Memory B cell (primary cell): ENCODE results near the gene UPF2.
A peak's percentile ranks its signal among the peaks of the same experiment; 100 is the strongest.
"Not testable (repeated sequence)": the region's sequence is repeated elsewhere in the genome, so short reads cannot be mapped to it uniquely, and the experiment has no call there.

Experiments used
- ATAC-seq: fragments of 150-1000 bp; cut with Tn5 transposase; 2 replicates; pipeline ENCODE4 v1.10.0; 2021; ENCODE audit warnings: low read depth, mild to moderate bottlenecking, moderate library complexity
- DNase-seq, 2 donors: peaks; one replicate each; pipeline ENCODE4 v3.0.0; 2022; ENCODE audit warnings: low spot score in 2 of 2
- H3K27ac Mint-ChIP-seq: one replicate; pipeline ENCODE4 v1.8.0; 2022; ENCODE audit warnings: mild to moderate bottlenecking, moderate library complexity, mixed read lengths
- H3K27me3 Mint-ChIP-seq: one replicate; pipeline ENCODE4 v1.8.0; 2022; ENCODE audit warnings: mixed read lengths
- H3K36me3 Mint-ChIP-seq: one replicate; pipeline ENCODE4 v1.8.0; 2022; ENCODE audit warnings: mild to moderate bottlenecking, mixed read lengths
- H3K4me1 Mint-ChIP-seq: one replicate; pipeline ENCODE4 v1.8.0; 2022; ENCODE audit warnings: mixed read lengths
- H3K4me3 Mint-ChIP-seq: one replicate; pipeline ENCODE4 v1.8.0; 2022; ENCODE audit warnings: mild to moderate bottlenecking, moderate library complexity, mixed read lengths
- H3K9me3 Mint-ChIP-seq: one replicate; pipeline ENCODE4 v1.8.0; 2022; ENCODE audit warnings: mixed read lengths

UPF2 gene

DNA sequence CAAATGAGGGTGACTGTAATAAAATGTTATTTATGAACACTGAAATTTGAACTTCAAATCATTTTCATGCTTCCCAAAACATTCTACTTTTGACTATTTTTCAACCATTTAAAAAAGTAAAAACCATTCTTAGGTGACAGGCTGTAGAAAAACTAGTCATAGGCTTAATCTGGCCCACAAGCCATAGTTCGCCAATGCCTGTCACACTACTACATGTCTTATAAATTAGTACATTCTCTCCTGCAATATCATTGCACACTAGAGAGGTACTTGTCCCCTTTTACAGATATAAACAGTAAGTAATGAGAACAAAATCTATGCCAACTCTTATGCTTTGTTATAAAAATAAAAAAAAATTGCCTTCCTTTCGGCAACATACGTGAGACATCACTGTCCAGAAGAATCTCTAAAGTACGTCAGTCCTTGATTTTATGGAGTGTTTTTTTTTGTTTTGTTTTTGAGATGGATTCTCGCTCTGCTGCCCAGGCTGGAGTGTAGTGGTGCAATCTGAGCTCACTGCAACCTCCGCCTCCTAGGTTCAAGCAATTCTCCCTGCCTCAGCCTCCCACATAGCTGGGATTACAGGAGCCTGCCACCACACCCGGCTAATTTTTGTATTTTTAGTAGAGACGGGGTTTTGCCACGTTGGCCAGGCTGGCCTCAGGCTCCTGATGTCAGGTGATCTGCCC lies 23.2 kb downstream of the UPF2 start:
- ATAC-seq = no peak
- H3K36me3 Mint-ChIP-seq = peaks cover 4% of the 10 kb centered on the region
- no peaks in the 10 kb centered on the region for H3K9me3 Mint-ChIP-seq
- no peaks in the 10 kb centered on the region for H3K27me3 Mint-ChIP-seq
- H3K27ac Mint-ChIP-seq = no peak overlapping the region
- H3K4me3 Mint-ChIP-seq = no peak overlapping the region
- peaks cover 13% of the 10 kb centered on the region for H3K4me1 Mint-ChIP-seq
- no peak for DNase-seq

DNA sequence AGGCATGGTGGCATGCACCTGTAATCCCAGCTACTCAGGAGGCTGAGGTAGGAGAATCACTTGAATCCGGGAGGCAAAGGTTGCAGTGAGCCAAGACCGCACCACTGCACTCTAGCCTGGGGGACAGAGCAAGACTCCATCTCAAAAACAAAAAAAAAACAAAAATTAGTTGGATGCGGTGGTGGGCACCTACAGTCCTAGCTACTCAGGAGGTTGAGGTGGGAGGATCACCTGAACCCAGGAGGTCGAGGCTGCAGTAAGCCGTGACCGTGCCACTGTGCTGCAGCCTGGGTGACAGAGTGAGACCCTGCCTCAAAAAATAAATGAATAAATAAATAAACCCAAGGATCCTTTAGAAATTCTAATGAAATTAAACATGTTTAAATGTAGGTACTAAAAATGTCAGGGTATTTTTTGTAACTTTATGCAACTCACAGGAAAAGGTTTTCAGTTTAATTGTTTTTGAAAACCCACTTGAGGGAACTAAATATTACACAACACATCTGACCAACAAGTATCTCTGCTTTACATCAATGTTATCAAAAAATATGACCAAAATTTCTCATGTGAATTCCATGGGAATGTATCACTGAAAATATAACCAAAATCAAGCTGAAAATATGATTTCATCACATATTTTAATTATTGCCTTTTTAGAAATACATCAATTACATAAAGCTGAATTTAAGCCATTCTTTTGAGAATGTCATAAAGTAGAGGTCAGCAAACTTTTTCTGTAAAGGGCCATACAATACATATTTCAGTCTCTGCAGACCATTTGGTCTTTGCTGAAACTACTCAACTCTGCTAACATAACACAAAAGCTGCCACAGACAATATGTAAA lies 23.9 kb downstream of the UPF2 start:
- Mint-ChIP-seq H3K27ac (no peak overlapping the region), H3K27me3 (no peaks in the 10 kb centered on the region), H3K9me3 (no peaks in the 10 kb centered on the region), H3K4me1 (peaks cover 13% of the 10 kb centered on the region), H3K36me3 (peaks cover 5% of the 10 kb centered on the region), H3K4me3 (no peak overlapping the region)
- no peak for DNase-seq
- ATAC-seq = no peak

DNA sequence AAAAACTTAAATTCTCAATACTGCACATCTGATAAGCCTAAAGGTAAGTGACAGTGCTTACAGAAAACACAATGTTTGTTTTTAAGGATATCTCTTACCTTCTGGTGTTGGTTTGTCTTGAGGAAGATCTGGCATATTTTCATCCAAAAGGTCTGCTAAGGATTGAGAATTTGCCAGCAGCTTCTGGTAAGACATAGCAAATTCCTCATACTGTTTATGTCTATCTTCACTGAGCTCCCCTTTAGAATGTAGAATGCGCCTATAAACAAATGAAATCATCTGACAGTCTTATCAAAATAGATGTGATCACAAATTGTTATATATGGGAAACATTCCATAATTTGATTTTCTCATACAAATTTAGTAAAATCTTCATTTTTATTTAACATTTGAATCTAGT lies 28.7 kb downstream of the UPF2 start:
- Mint-ChIP-seq H3K4me3 (no peak overlapping the region), H3K4me1 (peaks cover 9% of the 10 kb centered on the region), H3K36me3 (peaks cover 20% of the 10 kb centered on the region), H3K27me3 (no peaks in the 10 kb centered on the region), H3K9me3 (peaks cover 6% of the 10 kb centered on the region), H3K27ac (no peak overlapping the region)
- no peak for DNase-seq
- no peak for ATAC-seq

DNA sequence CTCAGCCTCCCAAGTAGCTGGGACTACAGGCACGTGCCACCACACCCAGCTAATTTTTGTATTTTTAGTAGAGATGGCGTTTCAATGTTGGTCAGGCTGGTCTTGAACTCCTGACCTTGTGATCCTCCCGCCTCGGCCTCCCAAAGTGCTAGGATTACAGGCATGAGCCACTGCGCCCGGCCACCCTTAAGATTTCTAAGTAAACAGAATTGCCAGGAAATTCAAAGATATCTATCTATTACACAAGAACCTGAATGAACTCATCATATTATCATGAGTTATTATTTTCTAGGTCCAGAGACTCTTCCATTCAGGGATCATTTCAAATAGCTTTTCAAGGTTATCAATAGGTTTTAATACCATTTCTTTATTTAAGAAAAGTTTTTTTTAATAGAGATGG lies 29.2 kb downstream of the UPF2 start:
- not testable (repeated sequence) for H3K9me3 Mint-ChIP-seq, H3K27ac Mint-ChIP-seq, H3K4me3 Mint-ChIP-seq, ATAC-seq, H3K27me3 Mint-ChIP-seq, H3K4me1 Mint-ChIP-seq, DNase-seq
- peaks cover 24% of the 10 kb centered on the region for H3K36me3 Mint-ChIP-seq

- no peak overlapping the region for H3K4me3 Mint-ChIP-seq
- H3K27ac Mint-ChIP-seq = no peak overlapping the region
- DNase-seq (no peak), ATAC-seq (no peak)
- H3K36me3 Mint-ChIP-seq = peaks cover 26% of the 10 kb centered on the region
- peaks cover 6% of the 10 kb centered on the region for H3K9me3 Mint-ChIP-seq
- H3K4me1 Mint-ChIP-seq = peaks cover 7% of the 10 kb centered on the region
- H3K27me3 Mint-ChIP-seq = no peaks in the 10 kb centered on the region
Observed at GRCh38 chr10:12010353-12010752, 32.3 kb downstream of the UPF2 start.

DNA sequence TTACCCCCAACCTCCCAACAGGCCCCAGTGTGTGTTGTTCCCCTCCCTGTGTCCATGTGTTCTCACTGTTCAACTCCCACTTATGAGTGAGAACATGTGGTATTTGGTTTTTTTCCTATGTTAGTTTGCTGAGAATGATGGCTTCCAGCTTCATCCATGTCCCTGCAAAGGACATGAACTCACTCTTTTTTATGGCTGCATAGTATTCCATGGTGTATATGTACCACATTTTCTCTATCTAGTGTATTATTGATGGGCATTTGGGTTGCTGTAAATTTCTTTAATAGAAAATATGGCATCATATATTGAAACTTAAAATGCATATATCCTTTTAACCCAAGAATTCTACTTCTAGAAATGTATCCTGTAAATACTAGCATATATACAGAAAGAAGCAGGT lies 33.8 kb downstream of the UPF2 start:
- peaks cover 29% of the 10 kb centered on the region for H3K36me3 Mint-ChIP-seq
- H3K4me3 Mint-ChIP-seq, H3K27ac Mint-ChIP-seq, DNase-seq, H3K4me1 Mint-ChIP-seq, H3K27me3 Mint-ChIP-seq, H3K9me3 Mint-ChIP-seq, ATAC-seq: not testable (repeated sequence)

DNA sequence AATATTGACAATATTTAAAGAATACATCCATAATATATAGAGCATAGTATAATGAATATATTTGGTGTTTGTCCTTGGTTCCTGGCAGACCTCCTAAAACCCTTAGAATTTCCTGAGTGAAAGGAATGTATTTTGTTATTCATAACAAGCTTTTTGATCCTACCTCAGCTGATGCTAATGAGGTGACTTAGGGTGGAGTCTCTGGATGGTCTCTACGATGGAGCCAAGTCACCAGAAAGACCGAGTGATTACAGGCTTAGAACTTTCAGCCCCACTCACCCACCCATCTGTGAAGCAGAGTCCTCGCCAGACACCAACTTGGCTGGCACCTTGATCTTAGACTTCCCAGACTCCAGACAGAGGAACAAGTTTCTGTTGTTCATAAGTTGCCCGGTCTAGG lies 35.9 kb downstream of the UPF2 start:
- peaks cover 40% of the 10 kb centered on the region for H3K36me3 Mint-ChIP-seq

GRCh38 chr10:11993834-11994468 lies 48.7 kb downstream of the UPF2 start:
- H3K9me3 Mint-ChIP-seq = no peaks in the 10 kb centered on the region
- H3K27ac Mint-ChIP-seq = peak overlapping the region; percentile 76
- ATAC-seq = peak; percentile 84
- no peak for DNase-seq
- peak overlapping the region; percentile 0 for H3K4me3 Mint-ChIP-seq
- H3K4me1 Mint-ChIP-seq = peaks cover 14% of the 10 kb centered on the region
- peaks cover 27% of the 10 kb centered on the region for H3K36me3 Mint-ChIP-seq
- no peaks in the 10 kb centered on the region for H3K27me3 Mint-ChIP-seq

More for the DNA sequence above, 35.9 kb downstream of the UPF2 start:
- no peak for DNase-seq
- Mint-ChIP-seq H3K4me1 (peaks cover 6% of the 10 kb centered on the region), H3K9me3 (peaks cover 6% of the 10 kb centered on the region), H3K27me3 (no peaks in the 10 kb centered on the region), H3K27ac (peak overlapping the region; percentile 12), H3K4me3 (no peak overlapping the region)
- no peak for ATAC-seq

DNA sequence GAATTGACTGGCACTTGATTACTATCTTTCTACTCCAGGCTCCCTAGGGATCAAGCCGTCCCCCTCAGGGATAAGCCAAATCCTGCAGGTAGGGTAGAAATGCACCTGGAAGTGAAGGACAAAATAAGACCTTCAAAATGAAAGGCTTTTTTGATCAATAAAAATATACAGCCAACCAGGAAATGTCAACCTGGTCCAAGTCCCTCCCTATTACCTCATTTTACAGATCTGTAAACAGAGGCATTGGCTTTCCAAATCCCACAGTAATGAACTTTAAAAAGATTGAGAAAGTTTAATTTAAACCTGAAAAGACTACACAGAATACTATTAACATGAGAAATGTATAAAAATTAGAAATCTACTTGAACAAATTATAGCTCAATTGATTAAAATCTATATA lies 53.7 kb downstream of the UPF2 start:
- Mint-ChIP-seq H3K4me3 (no peak overlapping the region), H3K4me1 (peaks cover 11% of the 10 kb centered on the region), H3K36me3 (peaks cover 14% of the 10 kb centered on the region), H3K27ac (no peak overlapping the region), H3K9me3 (no peaks in the 10 kb centered on the region), H3K27me3 (no peaks in the 10 kb centered on the region)
- DNase-seq = no peak
- ATAC-seq = no peak

DNA sequence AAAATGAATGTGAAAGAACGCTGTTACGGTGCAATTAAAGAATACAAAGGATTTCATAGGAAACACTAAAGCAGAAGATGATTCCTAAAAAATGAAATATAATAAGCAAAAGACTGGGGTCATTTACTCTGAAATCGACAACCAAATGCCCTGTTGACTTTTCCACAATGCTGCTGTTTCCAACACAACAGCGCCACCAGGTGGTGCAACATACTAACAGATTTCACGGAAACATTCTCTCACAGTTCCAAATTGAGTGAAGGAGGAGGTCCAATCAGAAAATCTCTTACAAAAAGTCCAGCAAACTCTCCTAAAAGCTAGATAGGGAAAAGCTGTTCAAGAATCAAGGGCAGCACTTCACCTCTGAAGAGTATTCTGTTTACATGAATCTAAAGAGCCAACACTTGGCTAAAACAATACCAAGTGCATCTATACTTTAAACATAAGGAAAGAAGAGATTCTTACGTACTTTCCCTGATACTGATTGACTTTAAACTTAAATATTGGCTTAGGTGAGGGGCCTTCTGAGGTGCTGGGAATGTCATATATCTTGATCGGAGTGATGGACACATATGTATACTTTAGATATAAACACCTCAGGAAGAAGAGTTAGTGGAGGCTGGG lies 55.9 kb downstream of the UPF2 start:
- H3K9me3 Mint-ChIP-seq = no peaks in the 10 kb centered on the region
- H3K27me3 Mint-ChIP-seq = no peaks in the 10 kb centered on the region
- no peak overlapping the region for H3K4me3 Mint-ChIP-seq
- H3K36me3 Mint-ChIP-seq = peaks cover 14% of the 10 kb centered on the region
- H3K27ac Mint-ChIP-seq = no peak overlapping the region
- ATAC-seq = peak; percentile 65
- peak; percentile 59 to 66 for DNase-seq
- H3K4me1 Mint-ChIP-seq = peaks cover 9% of the 10 kb centered on the region

DNA sequence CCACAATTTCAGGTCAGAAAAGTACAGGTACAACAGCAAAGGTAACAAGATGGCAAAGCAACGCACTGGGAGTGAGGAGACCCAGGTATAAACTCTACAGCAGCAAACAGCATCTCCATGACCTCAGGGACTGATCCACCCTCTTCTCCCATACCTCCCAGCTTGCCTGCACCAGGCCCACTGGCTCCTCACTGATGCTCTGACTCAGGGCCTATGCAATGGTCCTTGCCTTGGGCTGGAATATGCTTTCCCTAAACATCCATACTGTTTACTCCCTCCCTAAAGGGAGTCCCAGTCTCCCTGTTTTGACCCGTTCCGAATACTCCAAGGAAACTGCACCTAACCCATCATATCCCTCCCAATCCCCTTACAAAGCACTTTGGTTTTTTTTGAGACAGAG lies 60.4 kb downstream of the UPF2 start:
- ATAC-seq (no peak), DNase-seq (no peak)
- no peaks in the 10 kb centered on the region for H3K27me3 Mint-ChIP-seq
- H3K9me3 Mint-ChIP-seq = no peaks in the 10 kb centered on the region
- H3K4me1 Mint-ChIP-seq = peaks cover 8% of the 10 kb centered on the region
- peaks cover 19% of the 10 kb centered on the region for H3K36me3 Mint-ChIP-seq
- no peak overlapping the region for H3K4me3 Mint-ChIP-seq
- H3K27ac Mint-ChIP-seq = peak overlapping the region; percentile 33

DNA sequence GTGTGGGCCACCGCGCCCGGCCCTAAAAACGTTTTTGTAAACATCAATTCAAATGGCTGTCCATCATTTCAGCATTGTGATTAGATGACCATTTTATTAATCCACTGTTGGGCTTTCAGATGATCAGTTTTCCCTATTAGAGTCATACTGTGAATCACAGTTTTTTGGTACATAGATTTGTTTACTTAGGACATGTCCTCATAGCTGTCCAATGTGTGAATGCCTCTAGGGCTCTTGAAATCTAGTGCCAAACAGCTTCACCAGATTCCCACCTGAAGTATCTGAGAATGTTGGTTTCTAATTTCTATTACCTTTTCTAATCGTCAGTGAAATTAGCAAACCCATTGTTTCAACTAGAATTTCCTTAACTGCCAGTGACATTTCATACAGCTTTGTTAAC lies 66.8 kb downstream of the UPF2 start:
- Mint-ChIP-seq H3K4me1 (peaks cover 11% of the 10 kb centered on the region), H3K36me3 (peaks cover 33% of the 10 kb centered on the region), H3K9me3 (no peaks in the 10 kb centered on the region), H3K27me3 (no peaks in the 10 kb centered on the region), H3K4me3 (no peak overlapping the region), H3K27ac (no peak overlapping the region)
- ATAC-seq (no peak), DNase-seq (no peak)

- H3K4me3 Mint-ChIP-seq, H3K4me1 Mint-ChIP-seq, H3K27ac Mint-ChIP-seq, ATAC-seq, DNase-seq, H3K27me3 Mint-ChIP-seq, H3K9me3 Mint-ChIP-seq: not testable (repeated sequence)
- peaks cover 22% of the 10 kb centered on the region for H3K36me3 Mint-ChIP-seq
Observed at GRCh38 chr10:11972523-11972922, 70.1 kb downstream of the UPF2 start.

- H3K4me3 Mint-ChIP-seq = no peak overlapping the region
- H3K36me3 Mint-ChIP-seq = peaks cover 47% of the 10 kb centered on the region
- H3K4me1 Mint-ChIP-seq = no peaks in the 10 kb centered on the region
- H3K27ac Mint-ChIP-seq = peak overlapping the region; percentile 30
- no peak for DNase-seq
- ATAC-seq = no peak
- no peaks in the 10 kb centered on the region for H3K27me3 Mint-ChIP-seq
- no peaks in the 10 kb centered on the region for H3K9me3 Mint-ChIP-seq
Observed at GRCh38 chr10:11962176-11962575, 80.4 kb downstream of the UPF2 start.
